AG04450 (cell line): ENCODE data around the gene KCNJ6. TPM values are rescaled to one million over a fixed set of nuclear protein-coding genes. Genes with fewer than 3 reads are reported as not detected.

Experiments used
- CTCF ChIA-PET: fragments of 300-600, 350-600 bp; formaldehyde crosslinking; extraction: SDS; loops from one replicate; lab custom pipeline; 2022; ENCODE audit warnings: antibody characterized with exemption, inconsistent platforms; lab: Charles Lee
- POLR2A ChIA-PET: fragments of 350-600 bp; formaldehyde crosslinking; extraction: SDS; loops from one replicate; lab custom pipeline; 2021; ENCODE audit warnings: antibody characterized with exemption, inconsistent platforms; lab: Yijun Ruan, JAX
- DNase-seq: peaks from one replicate; pipeline ENCODE4 v3.0.0-alpha.2; 2011; ENCODE audit warnings: low read depth, low spot score
- H3K27ac ChIP-seq: one replicate; pipeline ENCODE4 v1.5.1; 2012; ENCODE audit warnings: low read depth, low read length, control low read depth
- H3K27me3 ChIP-seq: one replicate; pipeline ENCODE4 v1.6.0; 2012; ENCODE audit warnings: low read length; ENCODE audit not compliant: control insufficient read depth, insufficient read depth
- H3K4me3 ChIP-seq: 2 replicates; pipeline ENCODE4 v1.5.1; 2011; ENCODE audit warnings: mild to moderate bottlenecking, low read depth, low read length, control low read depth
- H3K9me3 ChIP-seq: 2 replicates; pipeline ENCODE4 v1.5.1; 2012; ENCODE audit warnings: low read length; ENCODE audit not compliant: control insufficient read depth, insufficient read depth
- polyA plus RNA-seq: library from polyadenylated mRNA; depleted of rRNA; stranded (reverse); fragments of >200 nt; gene quantifications from 2 replicates; pipeline ENCODE4 v1.2.3, GENCODE V29; 2011
- TF ChIP-seq, protein P1 (sequence below): IDR thresholded peaks from 2 replicates; pipeline ENCODE4 v1.5.1; 2011; ENCODE audit warnings: low read depth, low read length, control low read depth, inconsistent platforms

Gene KCNJ6
- polyA plus RNA-seq, 1 experiment = 0.02 TPM

DNA sequence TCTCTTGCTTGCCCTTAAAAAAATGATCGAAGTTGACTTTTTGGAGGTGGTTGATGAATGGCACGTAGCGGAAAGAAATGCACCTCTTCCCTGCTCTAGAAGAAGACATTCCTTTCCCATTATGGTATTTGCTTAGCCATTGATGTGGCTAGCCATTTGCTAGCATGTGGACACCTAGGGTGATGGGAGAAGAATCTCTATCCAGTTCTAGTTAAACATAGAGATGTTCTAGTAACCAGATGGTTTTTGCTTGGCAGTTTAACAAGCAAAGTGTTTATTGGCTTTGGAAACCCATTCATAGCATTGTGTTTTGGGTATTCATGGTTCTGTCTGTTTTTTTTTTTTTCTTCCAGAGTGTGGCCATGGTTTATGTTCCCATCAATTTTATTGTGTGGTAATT is 78.9 kb downstream of the KCNJ6 start:
- CTCF ChIA-PET = no interaction called here
- POLR2A ChIA-PET = no interaction called here
- Histone ChIP-seq H3K4me3 (no peak overlapping the region), H3K27me3 (no peaks in the 10 kb centered on the region), H3K9me3 (no peaks in the 10 kb centered on the region), H3K27ac (no peak overlapping the region)
- DNase-seq = no peak
- TF ChIP-seq, protein P1, sequence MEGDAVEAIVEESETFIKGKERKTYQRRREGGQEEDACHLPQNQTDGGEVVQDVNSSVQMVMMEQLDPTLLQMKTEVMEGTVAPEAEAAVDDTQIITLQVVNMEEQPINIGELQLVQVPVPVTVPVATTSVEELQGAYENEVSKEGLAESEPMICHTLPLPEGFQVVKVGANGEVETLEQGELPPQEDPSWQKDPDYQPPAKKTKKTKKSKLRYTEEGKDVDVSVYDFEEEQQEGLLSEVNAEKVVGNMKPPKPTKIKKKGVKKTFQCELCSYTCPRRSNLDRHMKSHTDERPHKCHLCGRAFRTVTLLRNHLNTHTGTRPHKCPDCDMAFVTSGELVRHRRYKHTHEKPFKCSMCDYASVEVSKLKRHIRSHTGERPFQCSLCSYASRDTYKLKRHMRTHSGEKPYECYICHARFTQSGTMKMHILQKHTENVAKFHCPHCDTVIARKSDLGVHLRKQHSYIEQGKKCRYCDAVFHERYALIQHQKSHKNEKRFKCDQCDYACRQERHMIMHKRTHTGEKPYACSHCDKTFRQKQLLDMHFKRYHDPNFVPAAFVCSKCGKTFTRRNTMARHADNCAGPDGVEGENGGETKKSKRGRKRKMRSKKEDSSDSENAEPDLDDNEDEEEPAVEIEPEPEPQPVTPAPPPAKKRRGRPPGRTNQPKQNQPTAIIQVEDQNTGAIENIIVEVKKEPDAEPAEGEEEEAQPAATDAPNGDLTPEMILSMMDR = no peak

GRCh38 chr21:37835481-37835880 is 80.8 kb downstream of the KCNJ6 start:
- H3K9me3 ChIP-seq = no peaks in the 10 kb centered on the region
- H3K4me3 ChIP-seq = no peak overlapping the region
- ChIA-PET POLR2A (no interaction called here), CTCF (interaction anchor here (0.6 kb wide), 1 partner anchor 28 kb away, joined by 6 read pairs; no protein-coding TSS in a partner anchor)
- DNase-seq = no peak
- H3K27me3 ChIP-seq = no peaks in the 10 kb centered on the region
- H3K27ac ChIP-seq = no peak overlapping the region
- TF ChIP-seq, protein P1 = no peak

GRCh38 chr21:37833301-37833700 is 83.0 kb downstream of the KCNJ6 start:
- TF ChIP-seq, protein P1 = no peak
- no peak overlapping the region for H3K4me3 ChIP-seq
- DNase-seq = no peak
- no peaks in the 10 kb centered on the region for H3K9me3 ChIP-seq
- no peaks in the 10 kb centered on the region for H3K27me3 ChIP-seq
- H3K27ac ChIP-seq = no peak overlapping the region
- ChIA-PET POLR2A (no interaction called here), CTCF (no interaction called here)

GRCh38 chr21:37829447-37829846 is 86.8 kb downstream of the KCNJ6 start:
- no peak for DNase-seq
- CTCF ChIA-PET = interaction anchor here (1.4 kb wide), 1 partner anchor 117 kb away, joined by 3 read pairs; no protein-coding TSS in a partner anchor
- TF ChIP-seq, protein P1 = no peak
- POLR2A ChIA-PET = interaction anchor here (0.6 to 1.2 kb wide), 2 partner anchors 26 to 118 kb away, joined by 4 to 5 read pairs; no protein-coding TSS in a partner anchor
- Histone ChIP-seq H3K27me3 (no peaks in the 10 kb centered on the region), H3K27ac (peak overlapping the region; percentile 33), H3K9me3 (no peaks in the 10 kb centered on the region), H3K4me3 (no peak overlapping the region)

DNA sequence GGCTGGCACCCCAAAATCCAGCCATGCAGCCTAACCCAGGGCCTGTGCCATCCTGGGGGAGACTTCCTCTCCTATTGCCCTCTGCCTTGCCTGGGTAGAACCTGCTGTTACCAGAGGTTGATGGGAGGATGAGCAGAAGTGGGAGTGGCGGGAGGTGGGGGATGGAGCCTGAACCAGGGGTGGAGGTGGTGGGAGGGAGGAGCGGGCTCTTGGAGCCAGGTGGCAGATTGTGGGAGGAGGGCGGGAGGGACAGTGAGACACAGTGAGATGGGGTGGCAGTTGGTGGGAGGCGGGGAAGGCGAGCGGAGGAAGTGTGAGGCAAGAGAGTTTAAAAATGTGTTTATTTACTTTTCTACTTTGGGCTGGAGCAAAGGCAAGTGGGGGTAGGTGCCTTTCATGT is 87.3 kb downstream of the KCNJ6 start:
- Histone ChIP-seq H3K27ac (peak overlapping the region; percentile 33), H3K9me3 (no peaks in the 10 kb centered on the region), H3K4me3 (no peak overlapping the region), H3K27me3 (no peaks in the 10 kb centered on the region)
- TF ChIP-seq, protein P1 = no peak
- DNase-seq = no peak
- CTCF ChIA-PET = interaction anchor here (1.4 kb wide), 1 partner anchor 117 kb away, joined by 3 read pairs; no protein-coding TSS in a partner anchor
- POLR2A ChIA-PET = interaction anchor here (1.2 kb wide), 1 partner anchor 27 kb away, joined by 4 read pairs; no protein-coding TSS in a partner anchor
